OCI-LY1 (cell line): ENCODE results near the gene KRT12.

Source experiments
- H2AFZ ChIP-seq: fragments of 200-600 bp; sonication (generic), shearing (Covaris generic); 2 replicates; pipeline ENCODE4 v1.6.0; 2014; ENCODE audit warnings: antibody characterized with exemption, mild to moderate bottlenecking, low read length
- H3F3A ChIP-seq: fragments of 200-600 bp; sonication (generic), shearing (Covaris generic); 2 replicates; pipeline ENCODE4 v1.6.0; 2014; ENCODE audit warnings: mild to moderate bottlenecking, antibody characterized with exemption, low read length, moderate library complexity; ENCODE audit not compliant: insufficient read depth
- H3K27ac ChIP-seq: fragments of 200-600 bp; sonication (generic); 2 replicates; pipeline ENCODE4 v1.5.1; 2014; ENCODE audit warnings: low read length, mixed run types, mild to moderate bottlenecking, low read depth; ENCODE audit not compliant: poor library complexity, severe bottlenecking
- H3K27me3 ChIP-seq: fragments of 200-600 bp; sonication (generic); 2 replicates; pipeline ENCODE4 v1.6.0; 2014; ENCODE audit warnings: antibody characterized with exemption, mild to moderate bottlenecking, low read length, moderate library complexity; ENCODE audit not compliant: insufficient read depth
- H3K36me3 ChIP-seq: fragments of 200-600 bp; sonication (generic); 2 replicates; pipeline ENCODE4 v1.6.1; 2014; ENCODE audit warnings: mild to moderate bottlenecking, antibody characterized with exemption, low read length, moderate library complexity, mixed read lengths; ENCODE audit not compliant: insufficient read depth
- H3K4me1 ChIP-seq: fragments of 200-600 bp; sonication (generic); 2 replicates; pipeline ENCODE4 v1.5.1; 2014; ENCODE audit warnings: mild to moderate bottlenecking, low read length, moderate library complexity; ENCODE audit not compliant: insufficient read depth, severe bottlenecking
- H3K4me2 ChIP-seq: fragments of 200-600 bp; sonication (generic), shearing (Covaris generic); 2 replicates; pipeline ENCODE4 v1.6.1; 2014; ENCODE audit warnings: low read length
- H3K4me3 ChIP-seq: fragments of 200-600 bp; sonication (generic); 2 replicates; pipeline ENCODE4 v1.5.1; 2014; ENCODE audit warnings: low read length, low read depth, mild to moderate bottlenecking, mixed read lengths; ENCODE audit not compliant: poor library complexity, severe bottlenecking
- H3K79me2 ChIP-seq: fragments of 200-600 bp; shearing (Covaris generic); 2 replicates; pipeline ENCODE4 v1.6.1; 2016; ENCODE audit warnings: mixed run types, low read length, mixed read lengths; ENCODE audit not compliant: insufficient read depth
- H3K9ac ChIP-seq: fragments of 200-600 bp; sonication (generic), shearing (Covaris generic); 2 replicates; pipeline ENCODE4 v1.6.1; 2014; ENCODE audit warnings: mild to moderate bottlenecking, low read length, mixed read lengths
- H3K9me2 ChIP-seq: fragments of 200-600 bp; sonication (generic), shearing (Covaris generic); 2 replicates; pipeline ENCODE4 v1.6.1; 2014; ENCODE audit warnings: low read depth, mild to moderate bottlenecking, low read length, mixed read lengths
- H3K9me3 ChIP-seq: fragments of 200-600 bp; shearing (Covaris generic); 2 replicates; pipeline ENCODE4 v1.6.1; 2014; ENCODE audit warnings: low read length, mixed read lengths
- H4K20me1 ChIP-seq: fragments of 200-600 bp; sonication (generic), shearing (Covaris generic); 2 replicates; pipeline ENCODE4 v1.6.0; 2016; ENCODE audit warnings: mild to moderate bottlenecking, low read length; ENCODE audit not compliant: insufficient read depth
- CTCF ChIP-seq: fragments of 200-600 bp; sonication (generic), shearing (Covaris generic); IDR thresholded peaks from 2 replicates; pipeline ENCODE4 v1.5.1; 2017; ENCODE audit warnings: mild to moderate bottlenecking, antibody characterized with exemption, low read length, moderate library complexity, mixed read lengths
- EZH2 ChIP-seq: fragments of 200-600 bp; sonication (generic), shearing (Covaris generic); IDR thresholded peaks from 2 replicates; pipeline ENCODE4 v1.8.0; 2017; ENCODE audit warnings: borderline replicate concordance, mixed run types, mild to moderate bottlenecking, antibody characterized with exemption, low read length, moderate library complexity, mixed read lengths

KRT12 gene

GRCh38 chr17:40843242-40843641 lies 23.8 kb downstream of the KRT12 start:
- H3K9ac ChIP-seq = no peak overlapping the region

GRCh38 chr17:40841246-40841645 lies 25.8 kb downstream of the KRT12 start:
- Histone ChIP-seq H3K79me2 (no peaks in the 10 kb centered on the region), H3K4me2 (no peak overlapping the region), H3K36me3 (no peaks in the 10 kb centered on the region), H3K27me3 (no peaks in the 10 kb centered on the region), H3K4me1 (no peaks in the 10 kb centered on the region), H2AFZ (no peak overlapping the region), H3K9me3 (no peaks in the 10 kb centered on the region), H3F3A (no peaks in the 10 kb centered on the region), H3K9me2 (no peaks in the 10 kb centered on the region), H3K27ac (no peak overlapping the region), H3K9ac (no peak overlapping the region), H3K4me3 (no peak overlapping the region), H4K20me1 (no peaks in the 10 kb centered on the region)
- TF ChIP-seq EZH2 = no peak
- TF ChIP-seq CTCF = no peak

More at GRCh38 chr17:40843242-40843641, 23.8 kb downstream of the KRT12 start:
- Histone ChIP-seq H3K27ac (no peak overlapping the region), H3K4me1 (no peaks in the 10 kb centered on the region), H2AFZ (no peak overlapping the region), H3K9me2 (no peaks in the 10 kb centered on the region), H3K9me3 (no peaks in the 10 kb centered on the region), H3K36me3 (no peaks in the 10 kb centered on the region), H3K4me2 (no peak overlapping the region), H3K27me3 (no peaks in the 10 kb centered on the region), H3F3A (no peaks in the 10 kb centered on the region), H4K20me1 (no peaks in the 10 kb centered on the region), H3K4me3 (no peak overlapping the region), H3K79me2 (no peaks in the 10 kb centered on the region)
- TF ChIP-seq CTCF = no peak
- TF ChIP-seq EZH2 = no peak

- Histone ChIP-seq H3K9ac (no peak overlapping the region), H3K36me3 (0 out of 2 replicates have a peak, but pooled peaks cover 4% of the 10 kb centered on the region), H3K4me3 (no peak overlapping the region), H3K27ac (no peak overlapping the region), H3K9me2 (no peaks in the 10 kb centered on the region), H3K4me1 (no peaks in the 10 kb centered on the region), H3K79me2 (no peaks in the 10 kb centered on the region), H4K20me1 (no peaks in the 10 kb centered on the region), H3K27me3 (no peaks in the 10 kb centered on the region), H3K9me3 (no peaks in the 10 kb centered on the region), H2AFZ (no peak overlapping the region), H3F3A (no peaks in the 10 kb centered on the region), H3K4me2 (no peak overlapping the region)
- TF ChIP-seq EZH2 (no peak), CTCF (no peak)
Observed at GRCh38 chr17:40839194-40839593, 27.8 kb downstream of the KRT12 start.
